Measurements from ENCODE around the gene POLR2L.

GRCh38 chr11:836274-836673 lies 6.1 kb downstream of the POLR2L start:
- TF ChIP-seq CTCF (conservative IDR thresholded peaks at IDR 0.05; ENCODE audit: low read depth, low read length) (no peak), EZH2 (IDR thresholded peaks at IDR 0.05; ENCODE audit: borderline replicate concordance, low read depth, low read length, poor library complexity, severe bottlenecking) (no peak)

Data from A673 (cell line).